Mucosa of stomach (tissue), 1 donor: ENCODE measurements around the gene COL16A1.

Experiments
- H3K27me3 ChIP-seq: one replicate; pipeline ENCODE4 v1.7.0; 2013; ENCODE audit warnings: mild to moderate bottlenecking, low read length; ENCODE audit not compliant: control insufficient read depth, insufficient read depth
- H3K36me3 ChIP-seq: one replicate; pipeline ENCODE4 v1.7.0; 2013; ENCODE audit warnings: low read length; ENCODE audit not compliant: control insufficient read depth, insufficient read depth
- H3K4me1 ChIP-seq: one replicate; pipeline ENCODE4 v1.7.0; 2013; ENCODE audit warnings: mild to moderate bottlenecking, low read length; ENCODE audit not compliant: control insufficient read depth, insufficient read depth
- H3K4me3 ChIP-seq: one replicate; pipeline ENCODE4 v1.7.0; 2013; ENCODE audit warnings: low read length
- H3K9ac ChIP-seq: one replicate; pipeline ENCODE4 v1.7.0; 2013; ENCODE audit warnings: mild to moderate bottlenecking, low read length, moderate library complexity
- H3K9me3 ChIP-seq: one replicate; pipeline ENCODE4 v1.7.0; 2013; ENCODE audit warnings: mild to moderate bottlenecking, low read length, moderate library complexity; ENCODE audit not compliant: control insufficient read depth
- donor health status: Pancreatic carcinoma.

The COL16A1 gene

GRCh38 chr1:31700468-31701090 is 3.2 kb downstream of the COL16A1 start:
- Histone ChIP-seq H3K4me1 (peaks cover 13% of the 10 kb centered on the region), H3K27me3 (peaks cover 12% of the 10 kb centered on the region), H3K36me3 (no peaks in the 10 kb centered on the region), H3K9ac (no peak overlapping the region), H3K9me3 (no peaks in the 10 kb centered on the region), H3K4me3 (no peak overlapping the region)

GRCh38 chr1:31699341-31699891 is 4.4 kb downstream of the COL16A1 start:
- no peaks in the 10 kb centered on the region for H3K9me3 ChIP-seq
- no peak overlapping the region for H3K4me3 ChIP-seq
- H3K9ac ChIP-seq = no peak overlapping the region
- peaks cover 9% of the 10 kb centered on the region for H3K27me3 ChIP-seq
- peaks cover 2% of the 10 kb centered on the region for H3K4me1 ChIP-seq
- no peaks in the 10 kb centered on the region for H3K36me3 ChIP-seq

- no peaks in the 10 kb centered on the region for H3K9me3 ChIP-seq
- no peaks in the 10 kb centered on the region for H3K27me3 ChIP-seq
- no peaks in the 10 kb centered on the region for H3K36me3 ChIP-seq
- H3K4me1 ChIP-seq = no peaks in the 10 kb centered on the region
- H3K9ac ChIP-seq = no peak overlapping the region
- no peak overlapping the region for H3K4me3 ChIP-seq
Observed at GRCh38 chr1:31697369-31697984, 6.3 kb downstream of the COL16A1 start.

GRCh38 chr1:31696242-31696641 is 7.6 kb downstream of the COL16A1 start:
- H3K27me3 ChIP-seq = no peaks in the 10 kb centered on the region
- no peak overlapping the region for H3K9ac ChIP-seq
- no peak overlapping the region for H3K4me3 ChIP-seq
- H3K9me3 ChIP-seq = no peaks in the 10 kb centered on the region
- H3K4me1 ChIP-seq = no peaks in the 10 kb centered on the region
- no peaks in the 10 kb centered on the region for H3K36me3 ChIP-seq

GRCh38 chr1:31695327-31695726 is 8.5 kb downstream of the COL16A1 start:
- H3K36me3 ChIP-seq = no peaks in the 10 kb centered on the region
- no peak overlapping the region for H3K9ac ChIP-seq
- H3K4me3 ChIP-seq = no peak overlapping the region
- no peaks in the 10 kb centered on the region for H3K4me1 ChIP-seq
- H3K27me3 ChIP-seq = no peaks in the 10 kb centered on the region
- no peaks in the 10 kb centered on the region for H3K9me3 ChIP-seq

GRCh38 chr1:31694964-31695313 is 8.9 kb downstream of the COL16A1 start:
- Histone ChIP-seq H3K36me3 (no peaks in the 10 kb centered on the region), H3K9ac (no peak overlapping the region), H3K27me3 (no peaks in the 10 kb centered on the region), H3K9me3 (no peaks in the 10 kb centered on the region), H3K4me1 (no peaks in the 10 kb centered on the region), H3K4me3 (no peak overlapping the region)

- Histone ChIP-seq H3K9me3 (no peaks in the 10 kb centered on the region), H3K4me1 (no peaks in the 10 kb centered on the region), H3K27me3 (no peaks in the 10 kb centered on the region), H3K4me3 (no peak overlapping the region), H3K9ac (no peak overlapping the region), H3K36me3 (no peaks in the 10 kb centered on the region)
Observed at GRCh38 chr1:31694069-31694963, 9.5 kb downstream of the COL16A1 start.

- Histone ChIP-seq H3K4me1 (no peaks in the 10 kb centered on the region), H3K9me3 (no peaks in the 10 kb centered on the region), H3K27me3 (no peaks in the 10 kb centered on the region), H3K9ac (no peak overlapping the region), H3K4me3 (no peak overlapping the region), H3K36me3 (no peaks in the 10 kb centered on the region)
Observed at GRCh38 chr1:31693231-31693630, 10.6 kb downstream of the COL16A1 start.

GRCh38 chr1:31691951-31692350 is 11.9 kb downstream of the COL16A1 start:
- no peaks in the 10 kb centered on the region for H3K36me3 ChIP-seq
- H3K9ac ChIP-seq = no peak overlapping the region
- no peaks in the 10 kb centered on the region for H3K9me3 ChIP-seq
- H3K4me1 ChIP-seq = no peaks in the 10 kb centered on the region
- H3K4me3 ChIP-seq = no peak overlapping the region
- H3K27me3 ChIP-seq = no peaks in the 10 kb centered on the region

GRCh38 chr1:31691446-31691845 is 12.4 kb downstream of the COL16A1 start:
- no peaks in the 10 kb centered on the region for H3K4me1 ChIP-seq
- H3K9ac ChIP-seq = no peak overlapping the region
- H3K36me3 ChIP-seq = no peaks in the 10 kb centered on the region
- no peaks in the 10 kb centered on the region for H3K9me3 ChIP-seq
- H3K27me3 ChIP-seq = no peaks in the 10 kb centered on the region
- H3K4me3 ChIP-seq = no peak overlapping the region

- Histone ChIP-seq H3K27me3 (no peaks in the 10 kb centered on the region), H3K4me3 (no peak overlapping the region), H3K36me3 (no peaks in the 10 kb centered on the region), H3K9me3 (no peaks in the 10 kb centered on the region), H3K4me1 (no peaks in the 10 kb centered on the region), H3K9ac (no peak overlapping the region)
Observed at GRCh38 chr1:31690921-31691320, 12.9 kb downstream of the COL16A1 start.

GRCh38 chr1:31689854-31690253 is 14.0 kb downstream of the COL16A1 start:
- H3K4me1 ChIP-seq = no peaks in the 10 kb centered on the region
- no peaks in the 10 kb centered on the region for H3K27me3 ChIP-seq
- no peak overlapping the region for H3K9ac ChIP-seq
- no peaks in the 10 kb centered on the region for H3K9me3 ChIP-seq
- H3K36me3 ChIP-seq = no peaks in the 10 kb centered on the region
- no peak overlapping the region for H3K4me3 ChIP-seq
